Measurements from ENCODE around the gene EPHB3.

Gene EPHB3

GRCh38 chr3:184630861-184631471, 69.4 kb downstream of the EPHB3 start:
- no peak for DNase-seq

- no peak for DNase-seq
These were observed 69.9 kb downstream of the EPHB3 start for GRCh38 chr3:184631472-184631861.
